GM23338 (cell line): ENCODE results near the gene MEOX1. TPM values are rescaled to one million over a fixed set of nuclear protein-coding genes. Genes with fewer than 3 reads are reported as not detected.
A peak's percentile ranks its signal among the peaks of the same experiment; 100 is the strongest.

Experiments
- ATAC-seq: fragments of 200-7000 bp; cut with Tn5 transposase; 3 replicates; pipeline ENCODE4 v1.9.1; 2020
- DNase-seq: peaks from one replicate; pipeline ENCODE4 v3.0.0-alpha.2; 2015; ENCODE audit warnings: low spot score
- H2AFZ ChIP-seq: fragments of 200-600 bp; sonication (generic); 2 replicates; pipeline ENCODE4 v1.8.0; 2016; ENCODE audit warnings: antibody characterized with exemption, mild to moderate bottlenecking, moderate library complexity
- H3F3A ChIP-seq: fragments of 200-600 bp; sonication (generic); replicated peaks from 2 replicates; pipeline ENCODE4 v1.8.0; 2017; ENCODE audit warnings: antibody characterized with exemption, mixed run types, low read depth
- H3K27ac ChIP-seq: fragments of 200-600 bp; sonication (generic); 2 replicates; pipeline ENCODE4 v1.6.1; 2016; ENCODE audit warnings: low read depth
- H3K27me3 ChIP-seq: fragments of 200-600 bp; sonication (generic); 2 replicates; pipeline ENCODE4 v1.8.0; 2016; ENCODE audit warnings: mild to moderate bottlenecking, mixed run types, moderate library complexity; ENCODE audit not compliant: insufficient read depth
- H3K36me3 ChIP-seq: fragments of 200-600 bp; sonication (generic); 2 replicates; pipeline ENCODE4 v1.8.0; 2016; ENCODE audit warnings: mild to moderate bottlenecking; ENCODE audit not compliant: insufficient read depth
- H3K4me1 ChIP-seq: fragments of 200-600 bp; sonication (generic); 2 replicates; pipeline ENCODE4 v1.8.0; 2016; ENCODE audit warnings: mild to moderate bottlenecking, moderate library complexity; ENCODE audit not compliant: insufficient read depth
- H3K4me2 ChIP-seq: fragments of 200-600 bp; sonication (generic); 2 replicates; pipeline ENCODE4 v1.7.1; 2017; ENCODE audit warnings: mixed run types
- H3K4me3 ChIP-seq: fragments of 200-600 bp; sonication (generic); 2 replicates; pipeline ENCODE4 v1.6.1; 2016; ENCODE audit warnings: mixed run types
- H3K79me2 ChIP-seq: fragments of 200-600 bp; sonication (generic); replicated peaks from 2 replicates; pipeline ENCODE4 v1.8.0; 2017; ENCODE audit warnings: mild to moderate bottlenecking; ENCODE audit not compliant: insufficient read depth
- H3K9me2 ChIP-seq: fragments of 200-600 bp; sonication (generic); 2 replicates; pipeline ENCODE4 v1.8.0; 2017; ENCODE audit not compliant: insufficient read depth
- H4K20me1 ChIP-seq: fragments of 200-600 bp; sonication (generic); replicated peaks from 2 replicates; pipeline ENCODE4 v1.8.0; 2017; ENCODE audit warnings: mild to moderate bottlenecking; ENCODE audit not compliant: insufficient read depth
- H3K27ac Mint-ChIP-seq: 2 replicates; pipeline ENCODE4 v1.8.0; 2020; ENCODE audit warnings: inconsistent platforms, mild to moderate bottlenecking, moderate library complexity, mixed read lengths
- H3K27me3 Mint-ChIP-seq: 3 replicates; pipeline ENCODE4 v1.8.0; 2022; ENCODE audit warnings: low read depth, mild to moderate bottlenecking, moderate library complexity, mixed read lengths, inconsistent platforms; ENCODE audit not compliant: insufficient read depth, poor library complexity
- H3K36me3 Mint-ChIP-seq: 3 replicates; pipeline ENCODE4 v1.8.0; 2021; ENCODE audit warnings: low read depth, mild to moderate bottlenecking, inconsistent platforms, moderate library complexity, mixed read lengths
- H3K4me1 Mint-ChIP-seq: 3 replicates; pipeline ENCODE4 v1.8.0; 2020; ENCODE audit warnings: mild to moderate bottlenecking, inconsistent platforms, mixed read lengths
- H3K4me3 Mint-ChIP-seq: 3 replicates; pipeline ENCODE4 v1.8.0; 2021; ENCODE audit warnings: moderate library complexity, mild to moderate bottlenecking, inconsistent platforms, mixed read lengths
- H3K9me3 Mint-ChIP-seq: 3 replicates; pipeline ENCODE4 v1.8.0; 2020; ENCODE audit warnings: moderate library complexity, mild to moderate bottlenecking, inconsistent platforms, mixed read lengths
- CREB1 ChIP-seq: fragments of 250-450 bp; sonication (Bioruptor Pico); IDR thresholded peaks from 2 replicates; pipeline ENCODE4 v1.5.0; 2020; ENCODE audit warnings: low read depth, mild to moderate bottlenecking, moderate library complexity
- CTCF ChIP-seq, 2 experiments: fragments of 200-600 bp in 1 of 2; sonication (generic) in 1 of 2; conservative IDR thresholded peaks; 2 replicates each; pipeline versions ENCODE4 v1.5.1 to v1.6.1; 2016 to 2017; ENCODE audit warnings: antibody characterized with exemption in 2 of 2, low read depth in 2 of 2, mild to moderate bottlenecking in 2 of 2, moderate library complexity in 1 of 2
- EZH2 ChIP-seq: fragments of 200-600 bp; sonication (generic); IDR thresholded peaks from one replicate; pipeline ENCODE4 v1.8.0; 2017; ENCODE audit warnings: antibody characterized with exemption, mild to moderate bottlenecking, low read depth; ENCODE audit not compliant: unreplicated experiment
- EZH2phosphoT487 ChIP-seq: fragments of 200-600 bp; sonication (generic); IDR thresholded peaks from one replicate; pipeline ENCODE4 v1.8.1; 2018; ENCODE audit warnings: antibody characterized with exemption; ENCODE audit not compliant: unreplicated experiment
- JUNB ChIP-seq: IDR thresholded peaks from one replicate; pipeline ENCODE4 v1.6.1; 2016; ENCODE audit warnings: antibody characterized with exemption; ENCODE audit not compliant: unreplicated experiment
- NANOG ChIP-seq: IDR thresholded peaks from 2 replicates; pipeline ENCODE4 v1.6.1; 2016; ENCODE audit warnings: antibody characterized with exemption, borderline replicate concordance
- POLR2AphosphoS5 ChIP-seq: IDR thresholded peaks from 2 replicates; pipeline ENCODE4 v1.6.1; 2016; ENCODE audit warnings: antibody characterized with exemption, low read depth
- STAT1 ChIP-seq: IDR thresholded peaks from one replicate; pipeline ENCODE4 v1.6.1; 2016; ENCODE audit warnings: antibody characterized with exemption; ENCODE audit not compliant: unreplicated experiment
- ZNF114 ChIP-seq: fragments of 250-450 bp; sonication (Bioruptor Pico); IDR thresholded peaks from 2 replicates; pipeline ENCODE4 v1.5.0; 2020; ENCODE audit warnings: mild to moderate bottlenecking, moderate library complexity
- ZNF331 ChIP-seq: fragments of 250-450 bp; sonication (Bioruptor Pico); IDR thresholded peaks from 2 replicates; pipeline ENCODE4 v1.5.0; 2020; ENCODE audit warnings: low read depth, mild to moderate bottlenecking, moderate library complexity
- ZNF462 ChIP-seq: fragments of 250-450 bp; sonication (Bioruptor Pico); IDR thresholded peaks from 2 replicates; pipeline ENCODE4 v1.5.0; 2020; ENCODE audit warnings: mild to moderate bottlenecking, moderate library complexity
- polyA plus RNA-seq: library from polyadenylated mRNA; unstranded; fragments of >200 nt; fragmentation: Nextera tagmentation; extraction: Ambion mirVana; gene quantifications from 2 replicates; pipeline ENCODE4 v1.2.1, GENCODE V29; 2016
- total RNA-seq: library from RNA; depleted of rRNA; stranded (reverse); fragments of >200 nt; shearing (Covaris generic); gene quantifications from 2 replicates; pipeline ENCODE4 v1.2.3, GENCODE V29; 2014
- TF ChIP-seq, protein P1 (sequence below): IDR thresholded peaks from 2 replicates; pipeline ENCODE4 v1.6.1; 2016; ENCODE audit warnings: antibody characterized with exemption
- TF ChIP-seq, protein P2 (sequence below): IDR thresholded peaks from one replicate; pipeline ENCODE4 v1.6.1; 2018; ENCODE audit warnings: antibody characterized with exemption; ENCODE audit not compliant: unreplicated experiment

MEOX1 gene
- total and polyA plus RNA-seq, 2 experiments from 2014 or later = not detected

DNA sequence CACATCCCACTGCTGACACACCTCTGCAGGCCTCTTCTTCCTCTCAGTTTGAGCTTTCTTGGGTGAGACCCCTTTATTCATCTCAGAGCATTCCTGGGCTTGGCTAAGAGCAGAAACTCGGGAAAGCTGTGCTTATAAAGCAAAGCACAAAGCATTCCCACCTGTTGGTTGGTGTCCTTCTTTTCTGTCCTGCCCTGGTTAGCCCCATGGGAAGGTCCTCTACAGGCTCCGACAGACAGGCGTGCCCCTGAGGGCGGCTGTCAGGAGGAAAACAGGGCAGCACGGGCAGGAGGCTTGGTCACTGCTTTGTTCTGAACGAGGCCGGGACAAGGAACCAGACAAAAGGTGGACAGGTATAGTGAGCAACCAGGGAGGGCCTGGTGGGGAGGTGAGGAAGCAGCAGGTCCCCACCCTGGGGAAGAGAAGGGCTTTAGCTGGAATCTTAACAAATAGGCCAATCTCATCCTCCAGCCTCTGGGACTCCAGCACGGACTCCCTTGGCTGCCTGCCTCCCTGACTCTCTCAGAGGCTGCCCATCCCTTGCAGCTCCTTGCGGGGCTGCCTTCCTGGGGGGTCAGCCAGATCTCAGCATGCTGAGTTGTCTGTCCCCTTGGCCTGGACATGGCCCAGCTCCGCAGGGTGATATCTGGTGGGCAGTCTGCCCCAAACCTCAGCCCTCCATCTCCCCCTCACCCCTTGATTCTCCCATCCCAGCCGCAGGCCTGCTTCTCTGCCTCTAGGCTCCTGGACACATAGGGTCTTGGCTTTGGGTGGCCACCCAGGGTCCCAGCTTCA lies 1.7 kb downstream of the MEOX1 start:
- ATAC-seq (no peak), DNase-seq (no peak)
- Histone ChIP-seq H3K27me3 (no peaks in the 10 kb centered on the region), H3K9me2 (no peaks in the 10 kb centered on the region), H2AFZ (0 out of 2 replicates have a peak overlapping the region, but pooled peaks have one; percentile 84), H3K4me3 (no peak overlapping the region), H4K20me1 (no peaks in the 10 kb centered on the region), H3K36me3 (no peaks in the 10 kb centered on the region), H3K4me2 (no peak overlapping the region), H3K79me2 (no peaks in the 10 kb centered on the region), H3K27ac (no peak overlapping the region), H3F3A (0 out of 2 replicates have a peak, but pooled peaks cover 3% of the 10 kb centered on the region), H3K4me1 (peaks cover 36% of the 10 kb centered on the region)
- Mint-ChIP-seq H3K27ac (no peak overlapping the region), H3K27me3 (peaks cover 16% of the 10 kb centered on the region), H3K9me3 (no peaks in the 10 kb centered on the region), H3K36me3 (no peaks in the 10 kb centered on the region), H3K4me1 (peaks cover 43% of the 10 kb centered on the region), H3K4me3 (no peak overlapping the region)
- TF ChIP-seq ZNF331 (CRISPR knock-in tag) (no peak), EZH2 (no peak), STAT1 (no peak), EZH2phosphoT487 (no peak), NANOG (no peak), POLR2AphosphoS5 (no peak), JUNB (no peak), CTCF (conservative IDR thresholded peaks at IDR 0.05; ENCODE audit: low read depth in 2 of 2) (no peak), ZNF462 (CRISPR knock-in tag) (no peak), CREB1 (CRISPR knock-in tag) (no peak), ZNF114 (no peak)
- TF ChIP-seq, protein P1, sequence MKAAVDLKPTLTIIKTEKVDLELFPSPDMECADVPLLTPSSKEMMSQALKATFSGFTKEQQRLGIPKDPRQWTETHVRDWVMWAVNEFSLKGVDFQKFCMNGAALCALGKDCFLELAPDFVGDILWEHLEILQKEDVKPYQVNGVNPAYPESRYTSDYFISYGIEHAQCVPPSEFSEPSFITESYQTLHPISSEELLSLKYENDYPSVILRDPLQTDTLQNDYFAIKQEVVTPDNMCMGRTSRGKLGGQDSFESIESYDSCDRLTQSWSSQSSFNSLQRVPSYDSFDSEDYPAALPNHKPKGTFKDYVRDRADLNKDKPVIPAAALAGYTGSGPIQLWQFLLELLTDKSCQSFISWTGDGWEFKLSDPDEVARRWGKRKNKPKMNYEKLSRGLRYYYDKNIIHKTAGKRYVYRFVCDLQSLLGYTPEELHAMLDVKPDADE = no peak
- TF ChIP-seq, protein P2, sequence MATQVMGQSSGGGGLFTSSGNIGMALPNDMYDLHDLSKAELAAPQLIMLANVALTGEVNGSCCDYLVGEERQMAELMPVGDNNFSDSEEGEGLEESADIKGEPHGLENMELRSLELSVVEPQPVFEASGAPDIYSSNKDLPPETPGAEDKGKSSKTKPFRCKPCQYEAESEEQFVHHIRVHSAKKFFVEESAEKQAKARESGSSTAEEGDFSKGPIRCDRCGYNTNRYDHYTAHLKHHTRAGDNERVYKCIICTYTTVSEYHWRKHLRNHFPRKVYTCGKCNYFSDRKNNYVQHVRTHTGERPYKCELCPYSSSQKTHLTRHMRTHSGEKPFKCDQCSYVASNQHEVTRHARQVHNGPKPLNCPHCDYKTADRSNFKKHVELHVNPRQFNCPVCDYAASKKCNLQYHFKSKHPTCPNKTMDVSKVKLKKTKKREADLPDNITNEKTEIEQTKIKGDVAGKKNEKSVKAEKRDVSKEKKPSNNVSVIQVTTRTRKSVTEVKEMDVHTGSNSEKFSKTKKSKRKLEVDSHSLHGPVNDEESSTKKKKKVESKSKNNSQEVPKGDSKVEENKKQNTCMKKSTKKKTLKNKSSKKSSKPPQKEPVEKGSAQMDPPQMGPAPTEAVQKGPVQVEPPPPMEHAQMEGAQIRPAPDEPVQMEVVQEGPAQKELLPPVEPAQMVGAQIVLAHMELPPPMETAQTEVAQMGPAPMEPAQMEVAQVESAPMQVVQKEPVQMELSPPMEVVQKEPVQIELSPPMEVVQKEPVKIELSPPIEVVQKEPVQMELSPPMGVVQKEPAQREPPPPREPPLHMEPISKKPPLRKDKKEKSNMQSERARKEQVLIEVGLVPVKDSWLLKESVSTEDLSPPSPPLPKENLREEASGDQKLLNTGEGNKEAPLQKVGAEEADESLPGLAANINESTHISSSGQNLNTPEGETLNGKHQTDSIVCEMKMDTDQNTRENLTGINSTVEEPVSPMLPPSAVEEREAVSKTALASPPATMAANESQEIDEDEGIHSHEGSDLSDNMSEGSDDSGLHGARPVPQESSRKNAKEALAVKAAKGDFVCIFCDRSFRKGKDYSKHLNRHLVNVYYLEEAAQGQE = no peak
